CD4-positive, alpha-beta T cell (primary cell): ENCODE measurements around the gene PRR22. TPM values are rescaled to one million over a fixed set of nuclear protein-coding genes. Genes with fewer than 3 reads are reported as not detected.

Source experiments
- ATAC-seq: fragments of 200-7000 bp; cut with Tn5 transposase; one replicate; pipeline ENCODE4 v1.10.0; 2022; ENCODE audit warnings: mild to moderate bottlenecking; ENCODE audit not compliant: poor library complexity
- CTCF ChIA-PET: fragments of 350-600 bp; sonication (Branson Sonifier 250); formaldehyde crosslinking; loops from one replicate; lab custom pipeline; 2021; ENCODE audit warnings: antibody characterized with exemption, inconsistent platforms; lab: Charles Lee
- POLR2A ChIA-PET: fragments of 350-600 bp; sonication (Branson Sonifier 250); formaldehyde crosslinking; loops from one replicate; lab custom pipeline; 2021; ENCODE audit warnings: antibody characterized with exemption, inconsistent platforms; lab: Charles Lee
- DNase-seq, 14 experiments: peaks; one replicate each; pipeline ENCODE4 v3.0.0-alpha.2; 2013 to 2020; ENCODE audit warnings: mixed read lengths in 2 of 14
- H3K27ac ChIP-seq, 2 donors: one replicate each; pipeline versions ENCODE4 v1.5.1 to v1.7.0; 2013; ENCODE audit warnings: low read length in 2 of 2, low read depth in 1 of 2, mild to moderate bottlenecking in 1 of 2
- H3K27me3 ChIP-seq, 2 experiments: 1 replicate in 1 of 2; 2 replicates in 1 of 2; pipeline versions ENCODE4 v1.6.1 to v1.7.0; 2013; ENCODE audit warnings: low read length in 2 of 2, control low read depth in 1 of 2, mild to moderate bottlenecking in 1 of 2, moderate library complexity in 1 of 2; ENCODE audit not compliant: insufficient read depth in 2 of 2, control insufficient read depth in 1 of 2
- H3K36me3 ChIP-seq: one replicate; pipeline ENCODE4 v1.6.1; 2013; ENCODE audit warnings: low read length, control low read depth; ENCODE audit not compliant: insufficient read depth
- H3K4me1 ChIP-seq: one replicate; pipeline ENCODE4 v1.6.1; 2013; ENCODE audit warnings: low read length, control low read depth; ENCODE audit not compliant: insufficient read depth
- H3K4me3 ChIP-seq: one replicate; pipeline ENCODE4 v1.5.1; 2013; ENCODE audit warnings: mild to moderate bottlenecking, low read length, moderate library complexity
- H3K9me3 ChIP-seq, 2 experiments: 1 replicate in 1 of 2; 2 replicates in 1 of 2; pipeline versions ENCODE4 v1.6.1 to v1.7.0; 2013; ENCODE audit warnings: low read length in 2 of 2, mild to moderate bottlenecking in 2 of 2, control low read depth in 1 of 2, moderate library complexity in 1 of 2; ENCODE audit not compliant: control insufficient read depth in 1 of 2, insufficient read depth in 1 of 2
- H3K27ac Mint-ChIP-seq: one replicate; pipeline ENCODE4 v1.8.0; 2020; ENCODE audit warnings: mixed read lengths
- H3K27me3 Mint-ChIP-seq: one replicate; pipeline ENCODE4 v1.8.0; 2021; ENCODE audit warnings: mixed read lengths
- H3K36me3 Mint-ChIP-seq: one replicate; pipeline ENCODE4 v1.8.0; 2021; ENCODE audit warnings: low read depth, mixed read lengths
- H3K4me1 Mint-ChIP-seq: one replicate; pipeline ENCODE4 v1.8.0; 2021; ENCODE audit warnings: low read depth, mixed read lengths
- H3K4me3 Mint-ChIP-seq: one replicate; pipeline ENCODE4 v1.8.0; 2020; ENCODE audit warnings: mild to moderate bottlenecking, mixed read lengths
- H3K9me3 Mint-ChIP-seq: one replicate; pipeline ENCODE4 v1.8.0; 2020; ENCODE audit warnings: mixed read lengths
- intact Hi-C, 2 experiments: fragments of 100-400 bp; cut with DNase I in 1 of 2; cut with micrococcal nuclease in 1 of 2; formaldehyde crosslinking; loops; one replicate each; pipeline versions ENCODE4 v1.15.1 to v1.9.0; 2023 to 2025; cut with DNase I, micrococcal nuclease
- total RNA-seq, 174 experiments: library from RNA in 2 of 174; stranded (reverse) in 2 of 174; gene quantifications; one replicate each; pipeline ENCODE4 v1.2.3 and lab custom pipeline; 2021 to 2026
- TF ChIP-seq, protein P1 (sequence below): fragments of 200-600 bp; IDR thresholded peaks from one replicate; pipeline ENCODE4 v1.8.0; 2022; ENCODE audit warnings: antibody characterized with exemption, mild to moderate bottlenecking

PRR22 gene
- total RNA-seq, 2 experiments from 2014 or later: 3.1 to 4.9 TPM

DNA sequence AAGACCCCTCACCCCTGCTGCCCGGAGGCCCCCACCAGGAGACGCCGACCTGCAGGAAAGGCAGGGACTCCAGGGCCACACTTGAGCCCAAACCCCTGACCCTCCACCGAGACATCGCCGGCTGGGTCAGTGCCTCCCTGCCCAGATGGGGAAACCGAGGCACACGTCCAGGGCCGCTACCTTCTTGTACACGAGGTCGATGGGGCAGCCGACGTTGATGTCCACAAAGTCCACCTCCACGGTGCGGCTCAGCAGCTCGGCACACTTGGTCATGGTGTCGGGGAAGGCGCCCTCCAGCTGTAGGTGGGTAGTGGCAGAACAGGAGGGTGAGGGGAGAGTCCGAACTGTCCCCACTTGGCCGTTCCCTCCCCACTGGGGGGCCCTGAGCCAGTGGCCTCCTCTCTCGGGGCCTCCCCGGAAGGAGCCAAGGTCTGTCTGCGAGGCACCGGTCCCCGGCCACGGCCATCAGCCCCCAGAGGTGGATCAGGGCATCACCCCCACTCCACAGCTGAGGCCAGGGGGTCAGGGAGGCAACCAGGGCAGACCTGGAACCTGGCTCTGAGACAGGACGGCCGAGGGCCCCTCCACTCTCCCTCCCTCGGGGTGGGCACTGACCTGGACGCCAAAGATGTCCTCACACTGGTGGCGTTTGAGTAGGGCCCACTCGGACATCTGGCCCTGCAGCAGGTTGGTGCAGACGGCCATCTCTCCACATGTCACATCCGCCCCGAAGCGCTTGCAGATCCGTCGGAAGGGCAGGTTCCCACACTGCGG is 3.0 kb upstream of the PRR22 start:
- CTCF ChIA-PET: interaction anchor here (1.7 kb wide), 1 partner anchor 17 kb away, joined by 6 read pairs; no protein-coding TSS in a partner anchor
- H3K4me1 Mint-ChIP-seq: peaks cover 15% of the 10 kb centered on the region
- Histone ChIP-seq H3K9me3 (no peaks in the 10 kb centered on the region), H3K27me3 (no peaks in the 10 kb centered on the region), H3K27ac (no peak overlapping the region), H3K4me3 (no peak overlapping the region), H3K36me3 (peaks cover 60% of the 10 kb centered on the region), H3K4me1 (peaks cover 22% of the 10 kb centered on the region)
- no peaks in the 10 kb centered on the region for H3K9me3 Mint-ChIP-seq
- peaks cover 50% of the 10 kb centered on the region for H3K36me3 Mint-ChIP-seq
- intact Hi-C loops: no loop called here
- no peak overlapping the region for H3K27ac Mint-ChIP-seq
- POLR2A ChIA-PET: no interaction called here
- peak overlapping the region; percentile 45 for H3K4me3 Mint-ChIP-seq
- TF ChIP-seq, protein P1, sequence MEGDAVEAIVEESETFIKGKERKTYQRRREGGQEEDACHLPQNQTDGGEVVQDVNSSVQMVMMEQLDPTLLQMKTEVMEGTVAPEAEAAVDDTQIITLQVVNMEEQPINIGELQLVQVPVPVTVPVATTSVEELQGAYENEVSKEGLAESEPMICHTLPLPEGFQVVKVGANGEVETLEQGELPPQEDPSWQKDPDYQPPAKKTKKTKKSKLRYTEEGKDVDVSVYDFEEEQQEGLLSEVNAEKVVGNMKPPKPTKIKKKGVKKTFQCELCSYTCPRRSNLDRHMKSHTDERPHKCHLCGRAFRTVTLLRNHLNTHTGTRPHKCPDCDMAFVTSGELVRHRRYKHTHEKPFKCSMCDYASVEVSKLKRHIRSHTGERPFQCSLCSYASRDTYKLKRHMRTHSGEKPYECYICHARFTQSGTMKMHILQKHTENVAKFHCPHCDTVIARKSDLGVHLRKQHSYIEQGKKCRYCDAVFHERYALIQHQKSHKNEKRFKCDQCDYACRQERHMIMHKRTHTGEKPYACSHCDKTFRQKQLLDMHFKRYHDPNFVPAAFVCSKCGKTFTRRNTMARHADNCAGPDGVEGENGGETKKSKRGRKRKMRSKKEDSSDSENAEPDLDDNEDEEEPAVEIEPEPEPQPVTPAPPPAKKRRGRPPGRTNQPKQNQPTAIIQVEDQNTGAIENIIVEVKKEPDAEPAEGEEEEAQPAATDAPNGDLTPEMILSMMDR: no peak
- ATAC-seq (no peak), DNase-seq (peak in 1 of 14 experiments; percentile 50)
- no peaks in the 10 kb centered on the region for H3K27me3 Mint-ChIP-seq

DNA sequence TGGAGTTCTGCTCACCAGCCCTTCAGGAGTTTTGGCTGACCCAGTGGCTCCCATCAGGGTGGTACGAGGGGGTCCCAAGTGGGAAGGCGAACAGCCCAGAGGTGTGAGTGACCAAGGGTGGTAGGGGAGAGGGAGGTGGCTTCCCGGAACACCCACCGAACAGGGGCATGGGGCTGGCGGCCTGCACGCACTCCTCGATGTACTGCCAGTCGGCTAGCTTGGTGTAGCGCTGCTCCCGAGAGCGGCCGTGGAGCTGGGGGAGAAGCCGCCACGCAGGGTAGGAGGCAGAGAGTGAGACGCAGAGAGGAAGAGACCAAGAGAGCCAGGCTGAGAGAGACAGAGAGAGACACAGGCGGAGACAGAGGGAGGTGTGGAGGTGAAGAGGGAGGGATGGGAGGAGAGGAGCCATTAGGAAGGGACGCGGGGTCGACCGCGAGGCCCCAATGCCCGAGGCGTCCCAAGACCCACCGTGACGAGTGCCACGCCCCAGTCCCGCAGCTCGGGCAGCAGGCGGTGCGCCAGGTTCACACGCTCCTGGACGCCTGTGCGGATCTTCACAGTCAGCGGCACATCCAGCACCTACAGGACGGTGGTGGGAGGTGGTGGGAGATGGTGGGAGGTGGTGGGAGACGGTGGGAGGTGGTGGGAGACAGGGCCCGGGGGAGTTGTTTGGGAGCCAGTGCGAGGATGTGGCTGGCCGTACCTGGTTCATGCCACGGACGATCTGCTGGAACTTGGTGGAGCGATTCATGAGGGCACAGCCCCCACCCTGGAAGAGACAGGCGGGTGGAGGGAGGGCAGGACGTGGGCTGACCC is 2.3 kb upstream of the PRR22 start:
- Histone ChIP-seq H3K27me3 (no peaks in the 10 kb centered on the region), H3K36me3 (peaks cover 60% of the 10 kb centered on the region), H3K9me3 (peaks cover 0 to 2% of the 10 kb centered on the region in 2 experiments), H3K27ac (no peak overlapping the region), H3K4me3 (no peak overlapping the region), H3K4me1 (peaks cover 22% of the 10 kb centered on the region)
- peaks cover 50% of the 10 kb centered on the region for H3K36me3 Mint-ChIP-seq
- intact Hi-C loops: no loop called here
- ATAC-seq: no peak
- CTCF ChIA-PET: interaction anchor here (1.7 kb wide), 1 partner anchor 17 kb away, joined by 6 read pairs; no protein-coding TSS in a partner anchor
- H3K4me1 Mint-ChIP-seq: peaks cover 15% of the 10 kb centered on the region
- H3K27me3 Mint-ChIP-seq: no peaks in the 10 kb centered on the region
- POLR2A ChIA-PET: no interaction called here
- no peak overlapping the region for H3K4me3 Mint-ChIP-seq
- DNase-seq: peak in 1 of 14 experiments; percentile 29
- TF ChIP-seq, protein P1: no peak
- no peaks in the 10 kb centered on the region for H3K9me3 Mint-ChIP-seq
- H3K27ac Mint-ChIP-seq: no peak overlapping the region

DNA sequence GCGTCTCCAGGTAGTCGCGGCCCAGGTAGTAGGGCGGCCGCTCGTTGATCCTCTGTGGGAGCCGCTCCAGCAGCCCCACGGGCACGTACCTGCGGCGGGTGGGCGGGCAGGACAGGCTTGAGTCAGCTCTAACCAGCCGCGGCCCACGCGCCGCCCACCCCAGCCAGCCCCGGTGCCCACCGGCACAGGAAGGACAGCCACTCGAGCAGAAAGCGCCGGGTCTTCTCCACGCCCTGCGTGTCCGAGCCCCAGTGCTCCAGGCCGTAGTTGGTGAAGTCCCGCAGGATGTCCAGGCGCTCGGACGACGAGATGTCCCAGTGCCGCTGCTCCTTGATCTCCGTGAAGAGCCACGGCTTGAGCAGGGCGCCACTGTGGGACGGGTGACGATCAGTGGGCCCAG is 877 bp upstream of the PRR22 start:
- H3K27me3 Mint-ChIP-seq: no peaks in the 10 kb centered on the region
- H3K9me3 Mint-ChIP-seq: no peaks in the 10 kb centered on the region
- Histone ChIP-seq H3K4me1 (peaks cover 11% of the 10 kb centered on the region), H3K27ac (no peak overlapping the region), H3K4me3 (no peak overlapping the region), H3K9me3 (peaks cover 0 to 6% of the 10 kb centered on the region in 2 experiments), H3K36me3 (peaks cover 60% of the 10 kb centered on the region), H3K27me3 (no peaks in the 10 kb centered on the region)
- TF ChIP-seq, protein P1: no peak
- ChIA-PET POLR2A (no interaction called here), CTCF (no interaction called here)
- H3K4me1 Mint-ChIP-seq: peaks cover 8% of the 10 kb centered on the region
- H3K4me3 Mint-ChIP-seq: no peak overlapping the region
- DNase-seq (peak in 1 of 14 experiments; percentile 32), ATAC-seq (no peak)
- H3K27ac Mint-ChIP-seq: no peak overlapping the region
- intact Hi-C loops: no loop called here
- peaks cover 42% of the 10 kb centered on the region for H3K36me3 Mint-ChIP-seq
